K562 (cell line): Measurements from ENCODE around the gene HSF2BP. TPM values are rescaled to one million over a fixed set of nuclear protein-coding genes. Genes with fewer than 3 reads are reported as not detected.

Source experiments
- ATAC-seq: fragments of 200-7000 bp; cut with Tn5 transposase; 3 replicates; pipeline ENCODE4 v1.9.1; 2020; ENCODE audit warnings: moderate library complexity
- BruUV-seq: library from RNA; stranded (reverse); fragments of 400-500 nt; replicated peaks from 2 replicates; lab custom pipeline; 2021; lab: Mats Ljungman, UMichigan
- CTCF ChIA-PET: fragments of 300-600 bp; formaldehyde crosslinking; extraction: SDS; loops from one replicate; lab custom pipeline; 2021; ENCODE audit warnings: low intra/inter-chr PET ratio; lab: Yijun Ruan, JAX
- POLR2A ChIA-PET: fragments of 300-600, 350-650 bp; sonication (Branson Sonifier 250); formaldehyde crosslinking; extraction: SDS; loops from one replicate; lab custom pipeline; 2021; ENCODE audit warnings: antibody characterized with exemption, inconsistent platforms; lab: Yijun Ruan, JAX
- DNase-seq, 4 experiments: peaks; one replicate each; pipeline versions ENCODE4 v3.0.0 to v3.0.0-alpha.2; 2011 to 2018; ENCODE audit warnings: low spot score in 3 of 4, mixed read lengths in 3 of 4; ENCODE audit errors: extremely low read depth in 1 of 4
- FAIRE-seq: peaks from 2 replicates; lab custom pipeline; 2011; peaks lifted over from hg19 to GRCh38; lab: Jason Lieb, UNC
- H2AFZ ChIP-seq: 2 replicates; pipeline ENCODE4 v1.6.0; 2011; ENCODE audit warnings: low read depth, low read length, control low read depth, inconsistent platforms
- H3K27ac ChIP-seq: fragments of 200-600 bp; 3 replicates; pipeline ENCODE4 v1.8.0; 2011; ENCODE audit warnings: low read depth, mild to moderate bottlenecking, control low read depth, inconsistent platforms, low read length, moderate library complexity, mixed read lengths; ENCODE audit errors: extremely low read depth
- H3K27me3 ChIP-seq, 2 experiments: fragments of 300-600 bp in 1 of 2; 2 replicates in 1 of 2; 3 replicates in 1 of 2; pipeline versions ENCODE4 v1.6.0 to v1.8.0; 2011; ENCODE audit warnings: inconsistent platforms in 2 of 2, low read length in 2 of 2, mild to moderate bottlenecking in 1 of 2, mixed read lengths in 1 of 2, moderate library complexity in 1 of 2; ENCODE audit not compliant: control insufficient read depth in 2 of 2, insufficient read depth in 2 of 2
- H3K36me3 ChIP-seq: fragments of 300-600 bp; 3 replicates; pipeline ENCODE4 v1.8.0; 2011; ENCODE audit warnings: mild to moderate bottlenecking, low read length, inconsistent platforms; ENCODE audit not compliant: control insufficient read depth, insufficient read depth
- H3K4me1 ChIP-seq, 2 experiments: fragments of 200-600 bp in 1 of 2; replicated peaks in 1 of 2; 2 replicates in 1 of 2; 3 replicates in 1 of 2; pipeline versions ENCODE4 v1.5.1 to v1.8.0; 2011; ENCODE audit warnings: inconsistent platforms in 2 of 2, low read length in 2 of 2, mild to moderate bottlenecking in 1 of 2, mixed read lengths in 1 of 2, moderate library complexity in 1 of 2; ENCODE audit not compliant: control insufficient read depth in 2 of 2, insufficient read depth in 2 of 2
- H3K4me2 ChIP-seq: 2 replicates; pipeline ENCODE4 v1.6.1; 2011; ENCODE audit warnings: low read length, control low read depth, inconsistent platforms, mixed read lengths; ENCODE audit not compliant: insufficient read depth
- H3K4me3 ChIP-seq: fragments of 200-600 bp; sonication (generic), shearing (Covaris generic); 2 replicates; pipeline ENCODE4 v1.5.1; 2016; ENCODE audit warnings: control low read depth, inconsistent platforms
- H3K79me2 ChIP-seq: fragments of 200-600 bp; 3 replicates; pipeline ENCODE4 v1.8.0; 2011; ENCODE audit warnings: low read length, inconsistent platforms; ENCODE audit not compliant: control insufficient read depth, insufficient read depth
- H3K9ac ChIP-seq, 2 experiments: 2 replicates each; pipeline versions ENCODE4 v1.6.0 to v1.6.1; 2011; ENCODE audit warnings: low read depth in 2 of 2, low read length in 2 of 2, control low read depth in 1 of 2, inconsistent platforms in 1 of 2, mild to moderate bottlenecking in 1 of 2, mixed read lengths in 1 of 2; ENCODE audit not compliant: insufficient read depth in 1 of 2
- H3K9me1 ChIP-seq: one replicate; pipeline ENCODE4 v1.6.0; 2011; ENCODE audit warnings: inconsistent platforms, mild to moderate bottlenecking, low read length, moderate library complexity; ENCODE audit not compliant: control insufficient read depth, insufficient read depth
- H3K9me3 ChIP-seq: replicated peaks from 2 replicates; pipeline ENCODE4 v1.5.1; 2011; ENCODE audit warnings: low read depth, low read length, inconsistent platforms; ENCODE audit not compliant: control insufficient read depth, insufficient read depth
- H4K20me1 ChIP-seq: replicated peaks from 2 replicates; pipeline ENCODE4 v1.6.1; 2011; ENCODE audit warnings: low read length, inconsistent platforms, mixed read lengths; ENCODE audit not compliant: control insufficient read depth, insufficient read depth
- EP400 ChIP-seq: fragments of 450-650 bp; IDR thresholded peaks from 2 replicates; pipeline ENCODE4 v1.6.1; 2017; ENCODE audit warnings: antibody characterized with exemption, mild to moderate bottlenecking, moderate library complexity
- FOXA3 ChIP-seq, 2 experiments: fragments of 450-650 bp in 1 of 2; sonication (generic) in 1 of 2; formaldehyde crosslinking; IDR thresholded peaks in 1 of 2; conservative IDR thresholded peaks in 1 of 2; 2 replicates each; pipeline versions ENCODE4 v1.4.0 to v1.8.0; 2020 to 2022; ENCODE audit warnings: mild to moderate bottlenecking in 2 of 2, missing genetic modification reagents in 1 of 2
- GABPA ChIP-seq: fragments of 200-800 bp; sonication (Bioruptor generic); conservative IDR thresholded peaks from 2 replicates; pipeline ENCODE4 v1.6.1; 2016; ENCODE audit warnings: low read depth, missing genetic modification characterization, missing compliant biosample characterization
- POLR2H ChIP-seq: IDR thresholded peaks from 2 replicates; pipeline ENCODE4 v1.6.1; 2016; ENCODE audit warnings: missing genetic modification characterization, low read depth, mild to moderate bottlenecking, control low read depth, missing compliant biosample characterization, moderate library complexity
- PTRF ChIP-seq: fragments of 450-650 bp; IDR thresholded peaks from 2 replicates; pipeline ENCODE4 v1.6.1; 2016; ENCODE audit warnings: mild to moderate bottlenecking, missing genetic modification characterization, missing compliant biosample characterization
- SMARCE1 ChIP-seq: fragments of 450-650 bp; IDR thresholded peaks from 2 replicates; pipeline ENCODE4 v1.7.1; 2016; ENCODE audit warnings: mild to moderate bottlenecking
- ZNF79 ChIP-seq: fragments of 250-450 bp; sonication (Bioruptor Pico); IDR thresholded peaks from 2 replicates; pipeline ENCODE4 v1.4.0; 2020; ENCODE audit warnings: low read depth, mild to moderate bottlenecking, moderate library complexity
- WGBS: fragments of 100-300 bp; shearing (Covaris generic); methylation state at CpG from one replicate; pipeline ENCODE4 v1.1.6; 2016; ENCODE audit warnings: low coverage, mixed read lengths; ENCODE audit not compliant: insufficient coverage; ENCODE audit errors: missing lambda C conversion rate; 5-methylcytosine and 5-hydroxymethylcytosine counted together
- in situ Hi-C: fragments of 300-500 bp; cut with MboI; formaldehyde crosslinking; loops from 4 replicates; pipeline ENCODE4 v1.15.0; 2018; ENCODE audit warnings: inconsistent platforms, mixed read lengths
- intact Hi-C: fragments of 100-400 bp; cut with micrococcal nuclease; formaldehyde crosslinking; loops from 2 replicates; pipeline ENCODE4 v1.14.2; 2022
- polyA plus RNA-seq, 8 experiments: library from polyadenylated mRNA; depleted of rRNA in 4 of 8; stranded (reverse) in 5 of 8; unstranded in 3 of 8; fragments of >200 nt; fragmentation: Nextera tagmentation in 2 of 8; fragmentation: Illumina TruSeq in 1 of 8; extraction: Ambion mirVana in 2 of 8; extraction: Trizol in 1 of 8; gene quantifications; 2 replicates each; pipeline versions ENCODE4 v1.2.1 to v1.2.3, GENCODE V29; 2011 to 2014; ENCODE audit warnings: inconsistent platforms in 1 of 8, missing spikeins in 1 of 8
- total RNA-seq, 7 experiments: library from RNA; depleted of rRNA in 6 of 7; stranded (reverse); fragments of >200 nt in 6 of 7; fragmentation: Illumina TruSeq in 2 of 7; extraction: Trizol in 2 of 7; gene quantifications; 2 replicates each; pipeline versions ENCODE4 v1.2.1 to v1.2.3, GENCODE V29; 2011 to 2021; ENCODE audit warnings: low replicate concordance in 1 of 7
- TF ChIP-seq, protein P1 (sequence below): sonication (generic); formaldehyde crosslinking; IDR thresholded peaks from 2 replicates; pipeline ENCODE4 v1.8.0; 2023; ENCODE audit warnings: missing genetic modification reagents, mild to moderate bottlenecking, borderline replicate concordance

The HSF2BP gene
- total and polyA plus RNA-seq, 9 of the 15 experiments (the other 6 are each of a cell fraction or from before 2014, with no cell fraction given): 0.04 to 0.57 (median 0.20) TPM; not detected in 2

DNA sequence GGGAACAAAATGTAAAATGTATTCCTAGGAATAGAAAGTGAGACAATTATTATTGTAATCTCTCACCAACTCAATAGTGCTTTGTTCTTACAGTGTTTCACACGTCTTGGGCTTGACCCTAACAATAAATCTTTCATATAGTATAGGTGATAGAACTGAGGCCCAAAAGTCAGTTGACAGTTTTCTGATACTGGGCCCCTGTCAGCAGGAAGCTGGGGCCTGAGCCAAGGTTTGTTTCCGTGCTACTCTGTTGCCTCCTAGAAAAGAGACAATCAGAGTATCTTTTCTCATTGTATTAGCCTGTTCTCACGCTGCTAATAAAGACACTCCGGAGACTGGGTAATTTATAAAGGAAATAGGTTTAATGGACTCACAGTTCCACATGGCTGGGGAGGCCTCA lies 5.1 kb upstream of the HSF2BP start:
- Histone ChIP-seq H3K9me3 (no peaks in the 10 kb centered on the region), H3K9ac (no peak overlapping the region), H3K4me2 (no peak overlapping the region), H3K36me3 (peaks cover 72% of the 10 kb centered on the region), H3K4me3 (no peak overlapping the region), H3K9me1 (no peaks in the 10 kb centered on the region), H3K27me3 (no peaks in the 10 kb centered on the region), H4K20me1 (peaks cover 4% of the 10 kb centered on the region; the same call in 1 of the 2 replicates), H3K4me1 (peaks cover 4 to 6% of the 10 kb centered on the region in 2 experiments; a peak in 3 of 5 replicates), H3K27ac (no peak overlapping the region), H2AFZ (no peak overlapping the region), H3K79me2 (peaks cover 86% of the 10 kb centered on the region)
- TF ChIP-seq, protein P1, sequence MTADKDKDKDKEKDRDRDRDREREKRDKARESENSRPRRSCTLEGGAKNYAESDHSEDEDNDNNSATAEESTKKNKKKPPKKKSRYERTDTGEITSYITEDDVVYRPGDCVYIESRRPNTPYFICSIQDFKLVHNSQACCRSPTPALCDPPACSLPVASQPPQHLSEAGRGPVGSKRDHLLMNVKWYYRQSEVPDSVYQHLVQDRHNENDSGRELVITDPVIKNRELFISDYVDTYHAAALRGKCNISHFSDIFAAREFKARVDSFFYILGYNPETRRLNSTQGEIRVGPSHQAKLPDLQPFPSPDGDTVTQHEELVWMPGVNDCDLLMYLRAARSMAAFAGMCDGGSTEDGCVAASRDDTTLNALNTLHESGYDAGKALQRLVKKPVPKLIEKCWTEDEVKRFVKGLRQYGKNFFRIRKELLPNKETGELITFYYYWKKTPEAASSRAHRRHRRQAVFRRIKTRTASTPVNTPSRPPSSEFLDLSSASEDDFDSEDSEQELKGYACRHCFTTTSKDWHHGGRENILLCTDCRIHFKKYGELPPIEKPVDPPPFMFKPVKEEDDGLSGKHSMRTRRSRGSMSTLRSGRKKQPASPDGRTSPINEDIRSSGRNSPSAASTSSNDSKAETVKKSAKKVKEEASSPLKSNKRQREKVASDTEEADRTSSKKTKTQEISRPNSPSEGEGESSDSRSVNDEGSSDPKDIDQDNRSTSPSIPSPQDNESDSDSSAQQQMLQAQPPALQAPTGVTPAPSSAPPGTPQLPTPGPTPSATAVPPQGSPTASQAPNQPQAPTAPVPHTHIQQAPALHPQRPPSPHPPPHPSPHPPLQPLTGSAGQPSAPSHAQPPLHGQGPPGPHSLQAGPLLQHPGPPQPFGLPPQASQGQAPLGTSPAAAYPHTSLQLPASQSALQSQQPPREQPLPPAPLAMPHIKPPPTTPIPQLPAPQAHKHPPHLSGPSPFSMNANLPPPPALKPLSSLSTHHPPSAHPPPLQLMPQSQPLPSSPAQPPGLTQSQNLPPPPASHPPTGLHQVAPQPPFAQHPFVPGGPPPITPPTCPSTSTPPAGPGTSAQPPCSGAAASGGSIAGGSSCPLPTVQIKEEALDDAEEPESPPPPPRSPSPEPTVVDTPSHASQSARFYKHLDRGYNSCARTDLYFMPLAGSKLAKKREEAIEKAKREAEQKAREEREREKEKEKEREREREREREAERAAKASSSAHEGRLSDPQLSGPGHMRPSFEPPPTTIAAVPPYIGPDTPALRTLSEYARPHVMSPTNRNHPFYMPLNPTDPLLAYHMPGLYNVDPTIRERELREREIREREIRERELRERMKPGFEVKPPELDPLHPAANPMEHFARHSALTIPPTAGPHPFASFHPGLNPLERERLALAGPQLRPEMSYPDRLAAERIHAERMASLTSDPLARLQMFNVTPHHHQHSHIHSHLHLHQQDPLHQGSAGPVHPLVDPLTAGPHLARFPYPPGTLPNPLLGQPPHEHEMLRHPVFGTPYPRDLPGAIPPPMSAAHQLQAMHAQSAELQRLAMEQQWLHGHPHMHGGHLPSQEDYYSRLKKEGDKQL: no peak
- no peak for TF ChIP-seq SMARCE1
- TF ChIP-seq POLR2H (tag): no peak
- TF ChIP-seq ZNF79: no peak
- no peak for TF ChIP-seq GABPA (tag)
- no peak for TF ChIP-seq PTRF (tag)
- TF ChIP-seq FOXA3 (CRISPR knock-in tag; conservative IDR thresholded peaks at IDR 0.05 in 1 of 2, IDR thresholded peaks at IDR 0.05 in 1 of 2): no peak
- no peak for TF ChIP-seq EP400
- no TSS peak for BruUV-seq
- DNase-seq: no peak
- intact Hi-C loops: loop anchor here (5.0 kb wide), 1 partner anchor 63 kb away; no protein-coding TSS in a partner anchor
- CTCF ChIA-PET: no interaction called here
- no peak for FAIRE-seq
- 53% methylated on average over 4 of the region's 4 CpGs for WGBS
- ATAC-seq: no peak
- in situ Hi-C loops: no loop called here
- POLR2A ChIA-PET: no interaction called here
